Mesodermal cell (in vitro differentiated cells): ENCODE measurements around the gene TRAPPC8. TPM values are rescaled to one million over a fixed set of nuclear protein-coding genes. Genes with fewer than 3 reads are reported as not detected.

Source experiments
- H3K27ac ChIP-seq: 2 replicates; pipeline ENCODE4 v1.7.0; 2013; ENCODE audit warnings: mild to moderate bottlenecking, low read depth, low read length, moderate library complexity; ENCODE audit not compliant: severe bottlenecking
- H3K36me3 ChIP-seq: 2 replicates; pipeline ENCODE4 v1.7.1; 2013; ENCODE audit warnings: mild to moderate bottlenecking, low read length, moderate library complexity; ENCODE audit not compliant: control insufficient read depth, insufficient read depth
- H3K4me1 ChIP-seq: one replicate; pipeline ENCODE4 v1.7.1; 2013; ENCODE audit warnings: mild to moderate bottlenecking, low read length; ENCODE audit not compliant: insufficient read depth, control insufficient read depth, poor library complexity, severe bottlenecking
- H3K4me3 ChIP-seq: 2 replicates; pipeline ENCODE4 v1.7.0; 2013; ENCODE audit warnings: low read length, control low read depth, mild to moderate bottlenecking; ENCODE audit not compliant: insufficient read depth, poor library complexity, severe bottlenecking; ENCODE audit errors: extremely low read depth
- H3K9me3 ChIP-seq: 2 replicates; pipeline ENCODE4 v1.7.1; 2013; ENCODE audit warnings: mild to moderate bottlenecking, low read length, moderate library complexity; ENCODE audit not compliant: control insufficient read depth
- WGBS, 2 experiments: methylation state at CpG; one replicate each; pipeline ENCODE4 v1.1.5; 2013; ENCODE audit warnings: missing lambda C conversion rate in 2 of 2; ENCODE audit not compliant: insufficient coverage in 2 of 2; 5-methylcytosine and 5-hydroxymethylcytosine counted together
- polyA plus RNA-seq, 2 experiments: library from polyadenylated mRNA; stranded (reverse); fragments of 50-300 nt; gene quantifications; one replicate each; pipeline ENCODE4 v1.2.3, GENCODE V29; 2013

TRAPPC8 gene
- 26.8 TPM for polyA plus RNA-seq (2013, experiment 1 of 2)
- 29.2 TPM for polyA plus RNA-seq (2013, experiment 2 of 2)

GRCh38 chr18:31942999-31943877 lies at the start of gene TRAPPC8:
Gene TRAPPC8 (minus strand): TSS chr18:31943128. CDS start chr18:31942764, 364 bp downstream.
- peaks cover 4% of the 10 kb centered on the region for H3K36me3 ChIP-seq
- WGBS, 2 experiments = 0 to 1% methylated on average over 30 to 44 of the region's 58 CpGs

GRCh38 chr18:31990823-31991222 lies 47.9 kb upstream of the TRAPPC8 start:
- no peaks in the 10 kb centered on the region for H3K36me3 ChIP-seq
- H3K4me1 ChIP-seq = peaks cover 3% of the 10 kb centered on the region
- no peak overlapping the region for H3K4me3 ChIP-seq
- no peak overlapping the region for H3K27ac ChIP-seq
- no peaks in the 10 kb centered on the region for H3K9me3 ChIP-seq
- 93 to 100% methylated on average over 2 of the region's 2 CpGs for WGBS, 2 experiments

More at GRCh38 chr18:31942999-31943877, at the start of gene TRAPPC8:
- Histone ChIP-seq H3K4me3 (peak within 1 kb of the TSS; percentile 94), H3K9me3 (peaks cover 7% of the 10 kb centered on the region), H3K27ac (peak within 1 kb of the TSS; percentile 95), H3K4me1 (peaks cover 9% of the 10 kb centered on the region)

- H3K36me3 ChIP-seq = no peaks in the 10 kb centered on the region
- WGBS, 2 experiments = 94 to 100% methylated on average over 2 of the region's 5 CpGs
- H3K9me3 ChIP-seq = peaks cover 6% of the 10 kb centered on the region
- no peak overlapping the region for H3K27ac ChIP-seq
- H3K4me1 ChIP-seq = no peaks in the 10 kb centered on the region
- no peak overlapping the region for H3K4me3 ChIP-seq
Observed at GRCh38 chr18:31983976-31984375, 41.0 kb upstream of the TRAPPC8 start.

- peaks cover 14% of the 10 kb centered on the region for H3K9me3 ChIP-seq
- no peaks in the 10 kb centered on the region for H3K4me1 ChIP-seq
- H3K4me3 ChIP-seq = no peak overlapping the region
- WGBS, 2 experiments = 74 to 83% methylated on average over 2 to 3 of the region's 3 CpGs
- H3K36me3 ChIP-seq = no peaks in the 10 kb centered on the region
- H3K27ac ChIP-seq = no peak overlapping the region
Observed at GRCh38 chr18:31983020-31983419, 40.1 kb upstream of the TRAPPC8 start.

- Histone ChIP-seq H3K27ac (no peak overlapping the region), H3K9me3 (peaks cover 18% of the 10 kb centered on the region), H3K4me3 (no peak overlapping the region), H3K36me3 (no peaks in the 10 kb centered on the region), H3K4me1 (no peaks in the 10 kb centered on the region)
Observed at GRCh38 chr18:31980863-31981262, 37.9 kb upstream of the TRAPPC8 start.

GRCh38 chr18:31979714-31980113 lies 36.8 kb upstream of the TRAPPC8 start:
- H3K36me3 ChIP-seq = no peaks in the 10 kb centered on the region
- no peaks in the 10 kb centered on the region for H3K4me1 ChIP-seq
- no peak overlapping the region for H3K27ac ChIP-seq
- no CpG with 5 or more reads among the region's 2 CpGs for WGBS, 2 experiments
- H3K9me3 ChIP-seq = peaks cover 20% of the 10 kb centered on the region
- H3K4me3 ChIP-seq = no peak overlapping the region

GRCh38 chr18:31978616-31979015 lies 35.7 kb upstream of the TRAPPC8 start:
- no peaks in the 10 kb centered on the region for H3K36me3 ChIP-seq
- H3K4me1 ChIP-seq = no peaks in the 10 kb centered on the region
- no peak overlapping the region for H3K27ac ChIP-seq
- WGBS, 2 experiments = 84 to 97% methylated on average over 4 to 5 of the region's 5 CpGs
- H3K9me3 ChIP-seq = peaks cover 31% of the 10 kb centered on the region
- H3K4me3 ChIP-seq = no peak overlapping the region

- 62 to 100% methylated on average over 4 to 5 of the region's 9 CpGs for WGBS, 2 experiments
Observed at GRCh38 chr18:31977270-31977872, 34.4 kb upstream of the TRAPPC8 start.

GRCh38 chr18:31976242-31976641 lies 33.3 kb upstream of the TRAPPC8 start:
- 67 to 83% methylated on average over 3 of the region's 3 CpGs for WGBS, 2 experiments

More at GRCh38 chr18:31977270-31977872, 34.4 kb upstream of the TRAPPC8 start:
- H3K36me3 ChIP-seq = no peaks in the 10 kb centered on the region
- no peak overlapping the region for H3K27ac ChIP-seq
- no peaks in the 10 kb centered on the region for H3K4me1 ChIP-seq
- peaks cover 41% of the 10 kb centered on the region for H3K9me3 ChIP-seq
- no peak overlapping the region for H3K4me3 ChIP-seq

GRCh38 chr18:31973929-31974546 lies 31.1 kb upstream of the TRAPPC8 start:
- no peak overlapping the region for H3K4me3 ChIP-seq
- no peaks in the 10 kb centered on the region for H3K36me3 ChIP-seq
- no peaks in the 10 kb centered on the region for H3K4me1 ChIP-seq
- no peak overlapping the region for H3K27ac ChIP-seq
- WGBS, 2 experiments = 92% methylated on average over 4 of the region's 4 CpGs
- H3K9me3 ChIP-seq = peaks cover 38% of the 10 kb centered on the region

More at GRCh38 chr18:31976242-31976641, 33.3 kb upstream of the TRAPPC8 start:
- no peaks in the 10 kb centered on the region for H3K36me3 ChIP-seq
- H3K4me1 ChIP-seq = no peaks in the 10 kb centered on the region
- H3K9me3 ChIP-seq = peaks cover 44% of the 10 kb centered on the region
- no peak overlapping the region for H3K4me3 ChIP-seq
- no peak overlapping the region for H3K27ac ChIP-seq
